Activated CD8-positive, alpha-beta memory T cell treated with anti-CD3 and anti-CD28 coated beads, Interleukin-2, amount 10 ng/mL, durations not matched to agents 7 days and 5 days (primary cell): ENCODE results near the gene GNPNAT1. TPM values are rescaled to one million over a fixed set of nuclear protein-coding genes. Genes with fewer than 3 reads are reported as not detected.

Experiments used
- ATAC-seq: fragments of 150-1000 bp; cut with Tn5 transposase; one replicate; pipeline ENCODE4 v1.10.0; 2021; ENCODE audit warnings: moderate library complexity
- CTCF ChIA-PET: fragments of 350-600 bp; sonication (Branson Sonifier 250); formaldehyde crosslinking; loops from one replicate; lab custom pipeline; 2021; ENCODE audit warnings: antibody characterized with exemption; lab: Charles Lee
- DNase-seq: peaks from one replicate; pipeline ENCODE4 v3.0.0-alpha.2; 2020
- H3K27ac Mint-ChIP-seq: one replicate; pipeline ENCODE4 v1.8.0; 2021; ENCODE audit warnings: mild to moderate bottlenecking, mixed read lengths
- H3K27me3 Mint-ChIP-seq: one replicate; pipeline ENCODE4 v1.8.0; 2021; ENCODE audit warnings: mixed read lengths
- H3K36me3 Mint-ChIP-seq: one replicate; pipeline ENCODE4 v1.8.0; 2021; ENCODE audit warnings: mild to moderate bottlenecking, mixed read lengths
- H3K4me1 Mint-ChIP-seq: one replicate; pipeline ENCODE4 v1.8.0; 2021; ENCODE audit warnings: mixed read lengths
- H3K4me3 Mint-ChIP-seq: one replicate; pipeline ENCODE4 v1.8.0; 2021; ENCODE audit warnings: mild to moderate bottlenecking, moderate library complexity, mixed read lengths
- H3K9me3 Mint-ChIP-seq: one replicate; pipeline ENCODE4 v1.8.0; 2022; ENCODE audit warnings: low read depth, mixed read lengths
- total RNA-seq, 2 experiments: library from RNA; stranded (reverse); gene quantifications; one replicate each; pipeline ENCODE4 v1.2.3, GENCODE V29; 2021

GNPNAT1 gene
- 10 to 100 TPM; 11.9 to 13.7 TPM for total RNA-seq

DNA sequence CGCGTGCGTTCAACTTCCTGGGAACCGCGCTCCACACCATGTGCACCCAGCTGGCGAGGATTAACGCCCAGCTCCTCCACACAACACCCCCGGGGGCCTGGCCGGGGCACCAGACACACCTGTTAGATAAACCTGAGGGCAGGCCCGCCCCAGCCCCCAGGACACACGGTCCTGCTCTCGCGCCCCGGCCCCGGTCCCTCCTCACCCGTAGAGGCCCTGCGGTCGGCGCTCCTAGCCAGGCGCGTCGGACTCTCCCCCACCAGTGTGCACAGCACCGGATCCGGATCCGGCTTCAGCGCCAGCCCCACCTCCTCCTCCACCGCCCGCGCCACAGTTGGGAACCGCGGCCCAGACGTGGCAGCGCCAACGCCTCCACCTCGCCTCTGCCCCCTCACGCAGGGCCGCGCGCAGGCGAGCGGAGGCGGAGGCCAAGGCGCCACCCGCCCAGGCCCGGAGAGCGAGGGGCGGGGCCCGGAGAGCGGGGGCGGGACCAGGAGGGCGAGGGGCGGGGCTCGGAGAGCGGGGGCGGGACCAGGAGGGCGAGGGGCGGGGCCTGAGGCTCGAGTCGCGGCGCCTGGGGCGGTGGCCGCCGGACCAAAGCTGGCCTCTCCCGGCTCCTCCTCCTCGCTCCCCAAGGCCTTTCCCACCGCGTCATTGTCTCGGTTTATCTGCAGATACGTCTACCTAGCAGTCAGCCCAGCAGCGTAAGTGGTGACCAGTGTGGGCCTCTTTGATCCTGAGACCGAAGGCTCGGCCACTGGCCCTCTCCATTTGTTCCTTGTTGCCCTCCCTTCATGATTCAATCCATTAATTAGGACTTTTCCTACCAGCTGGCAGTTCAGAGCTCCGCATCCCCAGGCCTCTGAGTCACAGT lies at the start of gene GNPNAT1:
GNPNAT1 (minus strand) TSS at position 385 of the 874 bp plus-strand sequence. CDS start 6,957 bp downstream, outside the sequence.
- DNase-seq (peak; percentile 93), ATAC-seq (peak; percentile 98)
- Mint-ChIP-seq H3K27me3 (no peaks in the 10 kb centered on the region), H3K9me3 (no peaks in the 10 kb centered on the region), H3K27ac (peak within 1 kb of the TSS; percentile 77), H3K4me1 (peaks cover 36% of the 10 kb centered on the region), H3K4me3 (peak within 1 kb of the TSS; percentile 87), H3K36me3 (peaks cover 8% of the 10 kb centered on the region)
- CTCF ChIA-PET: interaction anchor here (0.6 to 1.3 kb wide), 2 partner anchors 29 to 62 kb away, joined by 3 to 4 read pairs; partner anchors contain the start of gene STYX

DNA sequence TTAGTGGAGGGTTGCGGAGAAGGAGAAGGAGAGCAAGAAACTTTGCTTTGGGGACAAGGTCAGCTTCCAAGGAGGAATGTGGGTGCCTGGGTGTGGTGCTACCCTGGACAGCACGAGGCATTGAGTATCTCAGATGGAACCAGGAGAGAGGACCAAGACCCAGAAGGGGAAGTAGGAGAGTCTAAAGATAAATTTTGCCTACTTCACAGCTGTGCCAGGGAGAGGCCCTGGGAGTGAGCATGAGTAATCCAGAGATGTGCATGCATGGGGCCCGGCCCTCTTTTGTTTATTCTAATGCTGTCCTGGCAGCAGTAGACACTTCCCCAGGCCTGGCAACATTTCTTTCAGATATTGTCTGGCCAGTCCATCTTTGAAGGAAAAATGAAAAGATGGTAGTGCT lies 49.5 kb upstream of the GNPNAT1 start:
- no peaks in the 10 kb centered on the region for H3K27me3 Mint-ChIP-seq
- H3K36me3 Mint-ChIP-seq: no peaks in the 10 kb centered on the region
- no peak overlapping the region for H3K4me3 Mint-ChIP-seq
- CTCF ChIA-PET: no interaction called here
- H3K9me3 Mint-ChIP-seq: no peaks in the 10 kb centered on the region
- no peak overlapping the region for H3K27ac Mint-ChIP-seq
- no peaks in the 10 kb centered on the region for H3K4me1 Mint-ChIP-seq
- ATAC-seq: no peak
- DNase-seq: no peak

DNA sequence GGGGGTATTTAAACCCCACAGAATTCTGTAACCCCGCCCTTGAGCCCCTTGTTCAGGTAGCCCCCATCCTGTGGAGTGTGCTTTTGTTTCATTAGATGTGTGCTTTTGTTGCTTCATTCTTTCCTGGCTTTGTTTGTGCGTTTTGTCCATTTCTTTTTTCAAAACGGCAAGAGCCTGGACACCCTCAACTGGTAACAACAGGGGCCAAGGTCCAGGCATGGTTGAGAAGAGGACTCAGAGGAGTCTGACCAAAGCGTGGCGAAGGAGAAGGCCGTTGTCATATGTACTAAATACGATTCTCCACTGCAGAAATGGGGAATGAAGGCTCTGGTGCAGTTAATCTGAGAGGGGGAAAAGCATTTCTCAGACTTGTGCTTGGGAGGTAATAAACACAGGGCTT lies 46.0 kb upstream of the GNPNAT1 start:
- no peak for ATAC-seq
- CTCF ChIA-PET: interaction anchor here (0.9 kb wide), 1 partner anchor 469 kb away, joined by 3 read pairs; no protein-coding TSS in a partner anchor
- Mint-ChIP-seq H3K36me3 (no peaks in the 10 kb centered on the region), H3K4me1 (no peaks in the 10 kb centered on the region), H3K9me3 (no peaks in the 10 kb centered on the region), H3K27me3 (no peaks in the 10 kb centered on the region), H3K27ac (no peak overlapping the region), H3K4me3 (no peak overlapping the region)
- DNase-seq: no peak

DNA sequence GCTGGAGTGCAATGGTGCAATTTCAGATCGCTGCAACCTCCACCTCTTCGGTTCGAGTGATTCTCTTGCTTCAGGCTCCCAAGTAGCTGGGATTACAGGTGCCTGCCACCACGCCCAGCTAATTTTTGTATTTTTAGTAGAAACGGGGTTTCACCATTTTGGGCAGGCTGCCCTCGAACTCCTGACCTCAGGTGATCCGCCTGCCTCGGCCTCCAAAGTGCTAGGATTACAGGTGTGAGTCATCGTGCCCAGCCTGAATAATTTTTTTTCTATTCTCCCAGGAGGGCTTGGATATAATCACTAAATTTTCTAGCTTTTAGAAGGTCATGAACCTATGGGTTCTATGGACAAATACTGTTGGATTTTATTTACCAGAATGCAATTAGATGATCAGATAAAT lies 44.7 kb upstream of the GNPNAT1 start:
- no peak for ATAC-seq
- CTCF ChIA-PET: no interaction called here
- no peaks in the 10 kb centered on the region for H3K27me3 Mint-ChIP-seq

DNA sequence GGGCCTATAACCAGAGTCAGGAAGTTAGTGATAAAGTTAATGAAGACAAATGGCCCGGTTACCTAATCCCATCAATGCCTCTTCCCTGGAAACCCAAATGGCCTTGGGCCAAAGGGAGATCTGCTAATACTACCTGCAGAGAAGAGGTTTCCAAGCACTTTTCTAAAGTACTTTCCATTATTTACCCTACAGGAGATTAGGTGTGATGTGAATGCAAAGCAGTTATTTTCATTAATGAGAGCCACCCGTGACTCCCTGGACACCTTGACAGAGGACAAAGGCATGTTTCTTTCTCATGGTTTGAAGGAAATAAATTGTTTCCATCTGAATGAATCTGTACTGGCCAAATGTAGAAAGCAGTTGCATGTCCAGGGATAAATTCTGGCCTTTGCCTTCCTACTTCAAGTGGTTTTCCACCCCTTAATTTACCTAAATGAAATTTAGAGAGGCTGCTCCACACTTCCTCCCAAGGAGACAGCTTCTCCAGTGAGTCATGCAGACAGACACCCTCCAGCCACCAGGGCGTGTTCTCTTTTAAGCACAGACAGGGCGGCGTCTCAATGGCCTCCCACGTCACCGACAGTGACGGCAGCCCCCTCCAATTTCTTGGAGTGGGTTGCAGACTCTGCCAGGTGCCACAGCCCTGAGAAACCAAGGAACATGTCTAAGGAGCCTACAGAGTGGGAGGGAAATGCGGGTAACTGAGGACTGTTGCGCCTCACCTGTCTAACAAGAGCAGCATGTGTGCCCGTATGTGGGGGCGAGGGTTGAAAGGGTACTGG lies 43.9 kb upstream of the GNPNAT1 start:
- Mint-ChIP-seq H3K4me1 (no peaks in the 10 kb centered on the region), H3K27ac (no peak overlapping the region), H3K27me3 (no peaks in the 10 kb centered on the region), H3K36me3 (no peaks in the 10 kb centered on the region), H3K9me3 (no peaks in the 10 kb centered on the region), H3K4me3 (no peak overlapping the region)
- no peak for ATAC-seq
- DNase-seq: no peak
- CTCF ChIA-PET: no interaction called here

More for the DNA sequence above, 44.7 kb upstream of the GNPNAT1 start:
- Mint-ChIP-seq H3K4me1 (no peaks in the 10 kb centered on the region), H3K4me3 (no peak overlapping the region), H3K27ac (no peak overlapping the region), H3K9me3 (no peaks in the 10 kb centered on the region), H3K36me3 (no peaks in the 10 kb centered on the region)
- no peak for DNase-seq

DNA sequence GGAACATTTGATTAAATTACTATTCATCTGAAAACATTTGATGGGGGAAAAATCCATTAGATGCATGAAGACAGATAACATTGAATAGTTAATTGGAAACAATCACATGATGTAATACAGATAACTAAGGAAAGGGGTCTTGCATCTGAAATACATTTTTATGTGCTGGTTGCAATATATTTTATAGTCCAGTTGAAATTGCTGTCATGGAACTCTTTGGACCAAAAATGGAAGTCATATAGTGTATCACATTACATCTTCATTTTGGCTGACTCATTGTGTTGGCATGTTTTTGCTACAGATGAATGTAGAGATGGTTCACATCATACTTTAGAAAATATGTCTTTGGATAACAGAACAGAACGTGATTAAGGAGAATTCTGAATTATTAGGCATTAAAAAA lies 43.0 kb upstream of the GNPNAT1 start:
- no peaks in the 10 kb centered on the region for H3K9me3 Mint-ChIP-seq
- H3K27me3 Mint-ChIP-seq: peaks cover 3% of the 10 kb centered on the region
- no peak for DNase-seq
- CTCF ChIA-PET: no interaction called here
- no peak overlapping the region for H3K27ac Mint-ChIP-seq
- no peak for ATAC-seq
- H3K4me3 Mint-ChIP-seq: no peak overlapping the region
- no peaks in the 10 kb centered on the region for H3K36me3 Mint-ChIP-seq
- H3K4me1 Mint-ChIP-seq: no peaks in the 10 kb centered on the region

DNA sequence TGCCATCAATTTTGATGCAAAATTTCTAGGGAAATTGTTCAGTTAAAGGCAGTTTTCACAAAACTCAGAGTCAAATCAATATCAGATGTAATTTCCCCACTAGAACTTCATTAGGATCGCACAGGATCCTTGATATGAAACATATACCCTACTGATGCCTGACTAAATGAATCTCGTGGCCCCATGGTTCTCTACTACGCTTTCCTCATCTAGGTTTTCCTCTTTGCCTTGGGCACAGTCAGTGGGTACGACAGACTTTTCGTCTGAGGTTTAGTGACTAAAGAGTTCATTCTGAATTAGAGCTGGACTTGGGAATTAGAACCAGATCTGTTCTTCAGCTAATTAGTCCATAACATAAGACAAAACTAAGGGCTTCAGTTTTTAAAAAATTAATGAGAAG lies 42.5 kb upstream of the GNPNAT1 start:
- Mint-ChIP-seq H3K27me3 (peaks cover 4% of the 10 kb centered on the region), H3K36me3 (no peaks in the 10 kb centered on the region), H3K27ac (no peak overlapping the region), H3K4me3 (no peak overlapping the region), H3K4me1 (no peaks in the 10 kb centered on the region), H3K9me3 (no peaks in the 10 kb centered on the region)
- ATAC-seq (no peak), DNase-seq (no peak)
- CTCF ChIA-PET: no interaction called here

DNA sequence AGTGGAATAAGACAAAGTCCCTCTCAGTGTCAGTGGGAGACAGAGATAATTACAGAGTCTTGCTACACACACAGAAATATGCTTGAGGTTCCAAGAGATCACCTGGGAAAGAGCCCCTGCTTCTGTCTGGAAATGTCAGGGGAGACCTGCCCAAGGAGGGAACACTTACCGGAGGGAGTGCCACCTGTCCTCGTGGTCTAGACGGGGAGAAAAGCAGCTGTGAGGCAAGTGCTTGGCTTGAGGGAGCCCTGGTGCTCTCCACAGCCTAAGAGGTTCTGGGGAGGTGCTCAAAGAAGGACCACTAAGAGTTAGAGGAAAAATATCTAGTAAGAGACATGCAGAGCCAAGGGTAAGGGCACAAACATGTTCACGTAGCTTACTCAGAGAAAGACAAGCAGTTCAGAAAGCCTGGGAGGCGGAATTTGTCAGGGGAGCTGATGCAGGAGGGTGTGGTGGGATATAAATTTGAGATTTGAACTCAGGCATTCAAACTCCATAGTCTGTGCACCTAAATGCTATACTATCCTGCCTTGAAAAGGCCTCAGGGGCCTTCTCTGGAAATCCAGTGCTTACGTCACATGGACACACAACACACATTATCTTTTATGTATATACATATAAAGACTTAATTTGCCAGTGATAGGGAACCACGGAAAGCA lies 38.2 kb upstream of the GNPNAT1 start:
- Mint-ChIP-seq H3K27me3 (peaks cover 9% of the 10 kb centered on the region), H3K36me3 (no peaks in the 10 kb centered on the region), H3K4me3 (no peak overlapping the region), H3K9me3 (no peaks in the 10 kb centered on the region), H3K4me1 (peaks cover 3% of the 10 kb centered on the region), H3K27ac (no peak overlapping the region)
- CTCF ChIA-PET: interaction anchor here (1.3 to 1.7 kb wide), 2 partner anchors 131 to 466 kb away, joined by 3 to 11 read pairs; no protein-coding TSS in a partner anchor
- ATAC-seq (no peak), DNase-seq (no peak)

DNA sequence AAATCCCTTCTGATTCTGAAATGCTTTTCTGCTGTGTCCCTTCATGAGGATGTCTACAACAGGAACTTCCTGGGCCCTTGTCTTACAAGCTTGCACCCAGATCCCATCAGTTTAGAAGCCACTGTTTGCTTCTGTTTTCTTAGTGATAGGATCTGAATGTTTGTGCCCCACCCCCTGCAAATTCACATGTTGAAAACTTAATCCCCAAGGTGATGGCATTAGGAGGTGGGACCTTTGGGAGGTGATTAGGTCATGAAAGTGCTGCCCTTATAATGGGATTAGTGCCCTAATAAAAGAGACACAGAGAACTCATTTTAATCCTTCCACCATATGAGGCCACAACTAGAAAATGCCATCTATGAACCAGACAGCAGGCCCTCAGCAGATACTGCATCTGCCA lies 36.0 kb upstream of the GNPNAT1 start:
- H3K36me3 Mint-ChIP-seq: no peaks in the 10 kb centered on the region
- H3K27ac Mint-ChIP-seq: no peak overlapping the region
- CTCF ChIA-PET: no interaction called here
- H3K4me3 Mint-ChIP-seq: no peak overlapping the region
- H3K9me3 Mint-ChIP-seq: no peaks in the 10 kb centered on the region
- H3K4me1 Mint-ChIP-seq: peaks cover 6% of the 10 kb centered on the region
- peaks cover 16% of the 10 kb centered on the region for H3K27me3 Mint-ChIP-seq
- no peak for ATAC-seq
- DNase-seq: no peak

DNA sequence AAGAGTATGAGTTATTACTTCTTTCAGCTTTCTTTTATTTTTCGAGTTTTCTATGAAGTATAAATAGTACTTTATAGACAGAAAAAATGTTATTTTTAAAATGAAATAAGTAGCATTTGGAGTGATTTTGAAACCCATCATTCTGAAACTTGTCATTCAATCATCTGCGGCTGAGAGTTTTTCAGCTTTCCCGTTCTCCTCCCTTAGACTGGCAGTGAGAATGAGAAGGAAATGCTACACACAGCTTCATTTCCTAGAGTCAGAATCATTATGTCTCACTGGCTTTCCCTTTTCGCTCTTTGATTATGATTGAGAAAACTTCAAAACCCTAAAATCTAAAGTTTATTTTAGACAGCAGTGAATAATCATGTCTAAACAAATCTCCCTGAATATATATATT lies 33.7 kb upstream of the GNPNAT1 start:
- ATAC-seq: no peak
- H3K4me1 Mint-ChIP-seq: peaks cover 6% of the 10 kb centered on the region
- no peak overlapping the region for H3K27ac Mint-ChIP-seq
- H3K9me3 Mint-ChIP-seq: no peaks in the 10 kb centered on the region
- no peak overlapping the region for H3K4me3 Mint-ChIP-seq
- CTCF ChIA-PET: interaction anchor here (0.9 to 4.4 kb wide), 6 partner anchors 124 to 471 kb away, joined by 3 to 47 read pairs (median 4); partner anchors contain the start of gene FERMT2
- H3K36me3 Mint-ChIP-seq: no peaks in the 10 kb centered on the region
- H3K27me3 Mint-ChIP-seq: peaks cover 16% of the 10 kb centered on the region
- DNase-seq: no peak

DNA sequence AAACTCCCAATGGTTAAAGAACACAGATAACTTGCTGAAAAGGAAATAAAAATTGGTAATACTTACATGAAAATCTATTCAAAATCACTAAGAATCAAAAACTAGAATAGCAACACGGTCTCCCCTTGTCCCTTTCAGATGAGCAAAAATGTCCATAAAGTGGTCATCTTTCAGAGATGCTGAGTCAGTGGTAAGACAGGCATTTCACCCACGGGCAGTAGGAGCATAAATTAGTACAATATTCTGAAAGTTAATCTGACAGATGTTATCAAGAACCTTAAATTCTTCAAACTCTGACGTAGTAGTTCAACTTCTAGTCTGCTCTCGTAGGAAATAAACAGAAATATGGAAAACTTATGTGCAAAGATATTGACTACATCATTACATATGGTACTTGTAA lies 33.1 kb upstream of the GNPNAT1 start:
- DNase-seq (no peak), ATAC-seq (no peak)
- Mint-ChIP-seq H3K27ac (no peak overlapping the region), H3K27me3 (peaks cover 13% of the 10 kb centered on the region), H3K36me3 (no peaks in the 10 kb centered on the region), H3K4me1 (peaks cover 6% of the 10 kb centered on the region), H3K9me3 (no peaks in the 10 kb centered on the region), H3K4me3 (no peak overlapping the region)
- CTCF ChIA-PET: interaction anchor here (0.9 to 4.4 kb wide), 6 partner anchors 94 to 233 kb away, joined by 3 to 47 read pairs (median 4); partner anchors contain the start of gene FERMT2

DNA sequence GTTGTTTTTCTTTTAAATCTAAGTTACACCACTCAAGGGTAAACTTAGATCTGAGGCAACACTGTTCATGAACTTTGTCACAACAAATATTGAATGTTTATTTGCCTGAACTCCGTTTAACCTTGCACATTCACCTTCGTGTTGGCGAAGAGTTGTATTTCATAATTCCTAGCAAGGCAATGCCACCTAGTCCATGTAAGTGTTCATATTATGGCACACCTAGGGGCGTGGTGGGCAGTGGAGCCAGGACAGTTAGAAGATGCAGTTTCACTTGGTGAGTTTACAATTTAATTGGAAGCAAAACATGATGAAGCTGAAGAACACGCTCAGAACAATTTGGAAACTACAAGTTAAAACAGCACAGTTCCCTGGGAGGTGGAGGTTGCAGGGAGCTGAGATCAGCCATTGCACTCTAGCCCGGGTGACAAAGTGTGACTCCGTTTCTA lies 30.4 kb upstream of the GNPNAT1 start:
- Mint-ChIP-seq H3K27ac (no peak overlapping the region), H3K4me1 (peaks cover 6% of the 10 kb centered on the region), H3K9me3 (no peaks in the 10 kb centered on the region), H3K27me3 (peaks cover 7% of the 10 kb centered on the region), H3K4me3 (no peak overlapping the region), H3K36me3 (no peaks in the 10 kb centered on the region)
- DNase-seq (no peak), ATAC-seq (no peak)
- CTCF ChIA-PET: interaction anchor here (4.4 kb wide), 1 partner anchor 140 kb away, joined by 47 read pairs; no protein-coding TSS in a partner anchor

DNA sequence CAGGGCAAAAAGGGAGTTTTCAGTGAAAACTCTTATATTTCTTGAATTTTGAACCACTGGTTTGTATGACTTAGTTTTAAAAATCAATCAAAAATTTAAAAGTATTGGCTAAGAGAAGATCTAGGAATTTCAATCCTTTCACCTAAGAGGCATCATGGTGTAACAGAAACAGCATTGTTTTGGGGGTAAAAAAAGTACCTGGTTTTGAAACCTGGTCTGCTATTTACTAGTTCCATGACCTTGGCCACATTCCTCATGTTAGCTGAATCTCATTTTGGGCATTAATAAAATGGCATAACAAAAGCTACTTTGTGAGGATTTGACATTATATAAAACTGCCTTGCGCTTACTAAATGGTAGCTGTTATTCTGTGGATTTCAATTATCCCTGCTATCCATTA lies 16.7 kb upstream of the GNPNAT1 start:
- DNase-seq: no peak
- Mint-ChIP-seq H3K4me1 (no peaks in the 10 kb centered on the region), H3K36me3 (no peaks in the 10 kb centered on the region), H3K9me3 (no peaks in the 10 kb centered on the region), H3K4me3 (no peak overlapping the region), H3K27me3 (no peaks in the 10 kb centered on the region), H3K27ac (no peak overlapping the region)
- no peak for ATAC-seq
- CTCF ChIA-PET: interaction anchor here (0.8 kb wide), 1 partner anchor 15 kb away, joined by 3 read pairs; no protein-coding TSS in a partner anchor
